Measurements from ENCODE around the gene GLMP.

Gene GLMP

GRCh38 chr1:156295391-156295947, at the start of gene GLMP:
TSS of gene GLMP (minus strand) at chr1:156295679. CDS start at chr1:156295645, 34 bp downstream.
- H3K4me3 ChIP-seq (replicated peaks in 1 of 2; ENCODE audit: low read depth in 2 of 2, low read length in 2 of 2) = peak within 1 kb of the TSS; percentile 92 to 97
- peak; percentile 73 to 77 for DNase-seq (ENCODE audit: low read depth in 2 of 2)
- TF ChIP-seq CTCF (IDR thresholded peaks at IDR 0.05; ENCODE audit: low read depth, low read length) = no peak

GRCh38 chr1:156344409-156344808, 48.9 kb upstream of the GLMP start:
- no peak overlapping the region for H3K4me3 ChIP-seq (replicated peaks in 1 of 2; ENCODE audit: low read depth in 2 of 2, low read length in 2 of 2)
- DNase-seq (ENCODE audit: low read depth in 2 of 2) = no peak
- no peak for TF ChIP-seq CTCF (IDR thresholded peaks at IDR 0.05; ENCODE audit: low read depth, low read length)

- peak in 1 of 2 donors; percentile 12 for DNase-seq (ENCODE audit: low read depth in 2 of 2)
- TF ChIP-seq CTCF (IDR thresholded peaks at IDR 0.05; ENCODE audit: low read depth, low read length) = no peak
- H3K4me3 ChIP-seq (replicated peaks in 1 of 2; ENCODE audit: low read depth in 2 of 2, low read length in 2 of 2) = no peak overlapping the region
These were observed 46.9 kb upstream of the GLMP start for GRCh38 chr1:156342166-156342955.

GRCh38 chr1:156338180-156338976, 42.9 kb upstream of the GLMP start, which contains the start of the genes CCT3 and TSACC:
TSS of gene CCT3 (minus strand) at chr1:156338292. CDS start at chr1:156338184, 108 bp downstream.
TSS of gene TSACC (plus strand) at chr1:156338526. CDS start at chr1:156339758, 1,232 bp downstream.
- DNase-seq (ENCODE audit: low read depth in 2 of 2) = peak; percentile 100
- peak within 1 kb of the TSS; percentile 89 to 92 for H3K4me3 ChIP-seq (replicated peaks in 1 of 2; ENCODE audit: low read depth in 2 of 2, low read length in 2 of 2)
- TF ChIP-seq CTCF (IDR thresholded peaks at IDR 0.05; ENCODE audit: low read depth, low read length) = no peak

- H3K4me3 ChIP-seq (replicated peaks in 1 of 2; ENCODE audit: low read depth in 2 of 2, low read length in 2 of 2) = peak overlapping the region; percentile 89 to 92
- TF ChIP-seq CTCF (IDR thresholded peaks at IDR 0.05; ENCODE audit: low read depth, low read length) = peak; percentile 9
- DNase-seq (ENCODE audit: low read depth in 2 of 2) = no peak
These were observed 42.4 kb upstream of the GLMP start for GRCh38 chr1:156337888-156338179.

- TF ChIP-seq CTCF (IDR thresholded peaks at IDR 0.05; ENCODE audit: low read depth, low read length) = no peak
- peak; percentile 5 to 12 for DNase-seq (ENCODE audit: low read depth in 2 of 2)
- peak overlapping the region; percentile 89 to 92 for H3K4me3 ChIP-seq (replicated peaks in 1 of 2; ENCODE audit: low read depth in 2 of 2, low read length in 2 of 2)
These were observed 41.8 kb upstream of the GLMP start for GRCh38 chr1:156337052-156337887.
